GM12864 (cell line): ENCODE results near the gene SLC45A1.

Experiments used
- DNase-seq: peaks from one replicate; pipeline ENCODE4 v3.0.0-alpha.2; 2011; ENCODE audit warnings: low read depth
- H3K4me3 ChIP-seq: 2 replicates; pipeline ENCODE4 v1.5.1; 2011; ENCODE audit warnings: mild to moderate bottlenecking, low read depth, low read length, control low read depth
- TF ChIP-seq, protein P1 (sequence below): IDR thresholded peaks from 2 replicates; pipeline ENCODE4 v1.5.1; 2011; ENCODE audit warnings: low read depth, mild to moderate bottlenecking, moderate library complexity, low read length, control low read depth, inconsistent platforms; ENCODE audit errors: missing control alignments

SLC45A1 gene

DNA sequence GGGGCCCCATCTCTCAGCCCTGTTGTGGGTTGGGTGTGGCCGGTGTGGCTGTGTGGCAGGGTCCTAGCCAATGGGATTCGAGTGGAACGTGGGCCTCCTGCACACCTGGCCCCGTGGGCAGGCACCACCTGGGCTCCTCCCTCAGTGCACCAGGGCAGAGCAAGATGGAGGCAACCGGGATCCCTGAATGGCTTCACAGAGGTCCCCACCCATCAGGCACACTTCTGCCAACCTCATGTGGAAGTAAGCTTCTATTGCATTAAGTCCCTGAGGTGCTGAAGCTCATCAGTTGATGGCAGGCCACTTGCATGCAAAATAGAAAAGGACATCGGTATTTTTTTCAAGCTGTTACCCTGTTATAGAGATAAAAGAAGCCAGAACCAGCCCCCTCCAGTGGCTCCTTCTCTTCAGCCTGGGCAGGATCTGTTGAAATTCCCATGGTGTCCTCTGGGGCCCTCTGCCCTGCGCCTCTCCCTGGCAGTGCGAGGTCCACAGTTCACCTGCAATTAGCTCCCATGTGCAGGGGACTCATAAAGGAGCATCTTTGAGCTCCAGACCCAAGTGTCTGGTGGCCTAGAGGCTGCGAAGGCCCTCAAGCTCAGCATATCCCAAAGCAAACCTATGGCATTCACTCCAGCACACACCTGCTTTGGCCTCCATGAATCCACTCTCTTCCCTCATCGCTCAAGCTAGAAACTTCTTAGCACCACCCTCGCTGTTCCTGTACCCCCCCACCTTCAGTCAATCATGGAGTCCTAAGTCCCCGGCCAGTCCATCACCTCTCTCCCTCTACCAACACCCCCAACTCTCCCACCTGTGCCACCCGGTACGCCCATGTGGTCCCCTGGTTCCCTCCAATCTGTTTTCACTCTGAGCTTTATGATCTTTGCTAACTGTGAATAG lies 2.1 kb upstream of the SLC45A1 start:
- no peak overlapping the region for H3K4me3 ChIP-seq
- TF ChIP-seq, protein P1, sequence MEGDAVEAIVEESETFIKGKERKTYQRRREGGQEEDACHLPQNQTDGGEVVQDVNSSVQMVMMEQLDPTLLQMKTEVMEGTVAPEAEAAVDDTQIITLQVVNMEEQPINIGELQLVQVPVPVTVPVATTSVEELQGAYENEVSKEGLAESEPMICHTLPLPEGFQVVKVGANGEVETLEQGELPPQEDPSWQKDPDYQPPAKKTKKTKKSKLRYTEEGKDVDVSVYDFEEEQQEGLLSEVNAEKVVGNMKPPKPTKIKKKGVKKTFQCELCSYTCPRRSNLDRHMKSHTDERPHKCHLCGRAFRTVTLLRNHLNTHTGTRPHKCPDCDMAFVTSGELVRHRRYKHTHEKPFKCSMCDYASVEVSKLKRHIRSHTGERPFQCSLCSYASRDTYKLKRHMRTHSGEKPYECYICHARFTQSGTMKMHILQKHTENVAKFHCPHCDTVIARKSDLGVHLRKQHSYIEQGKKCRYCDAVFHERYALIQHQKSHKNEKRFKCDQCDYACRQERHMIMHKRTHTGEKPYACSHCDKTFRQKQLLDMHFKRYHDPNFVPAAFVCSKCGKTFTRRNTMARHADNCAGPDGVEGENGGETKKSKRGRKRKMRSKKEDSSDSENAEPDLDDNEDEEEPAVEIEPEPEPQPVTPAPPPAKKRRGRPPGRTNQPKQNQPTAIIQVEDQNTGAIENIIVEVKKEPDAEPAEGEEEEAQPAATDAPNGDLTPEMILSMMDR = no peak
- DNase-seq = no peak

DNA sequence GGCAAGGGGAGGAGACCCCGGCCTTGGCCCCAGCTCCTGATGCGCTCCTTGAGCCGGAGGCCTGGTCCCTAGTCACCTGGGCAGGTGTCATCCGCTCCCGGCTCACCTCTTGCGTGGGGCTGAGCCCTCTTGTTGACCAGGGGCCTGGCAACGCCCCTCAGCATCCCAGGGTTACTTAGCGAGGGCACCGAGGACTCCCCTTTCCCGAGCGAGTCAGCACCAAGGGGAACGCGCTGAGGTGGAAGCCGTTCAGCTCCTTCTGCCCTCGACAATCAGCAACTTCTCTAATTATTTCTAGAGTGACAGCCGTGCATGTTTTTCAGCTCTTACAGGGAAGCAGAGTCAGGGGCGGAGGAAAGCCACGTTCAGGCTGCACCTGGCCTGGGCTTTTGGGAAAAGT lies 522 bp downstream of the SLC45A1 start:
- peak overlapping the region; percentile 55 for H3K4me3 ChIP-seq
- no peak for DNase-seq
- TF ChIP-seq, protein P1 = no peak

DNA sequence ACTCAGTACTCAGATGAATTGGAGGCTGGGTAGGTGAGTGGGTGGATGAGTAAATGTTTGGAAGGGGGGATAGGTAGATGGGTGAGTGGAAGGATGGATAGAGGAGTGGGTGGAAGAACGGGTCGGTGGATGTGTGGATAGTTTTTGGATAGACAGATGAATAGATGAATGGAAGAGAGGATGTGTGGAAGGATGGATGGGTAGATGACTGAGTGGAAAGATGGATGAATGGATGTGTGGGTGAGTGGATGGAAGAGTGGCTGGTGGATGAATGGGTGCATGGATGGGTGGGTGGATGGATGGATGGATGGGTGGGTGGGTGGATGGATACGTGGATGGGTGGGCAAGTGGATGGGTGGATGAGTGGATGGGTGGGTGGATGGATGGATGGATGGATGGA lies 3.7 kb downstream of the SLC45A1 start:
- H3K4me3 ChIP-seq = no peak overlapping the region
- no peak for DNase-seq
- TF ChIP-seq, protein P1 = no peak

DNA sequence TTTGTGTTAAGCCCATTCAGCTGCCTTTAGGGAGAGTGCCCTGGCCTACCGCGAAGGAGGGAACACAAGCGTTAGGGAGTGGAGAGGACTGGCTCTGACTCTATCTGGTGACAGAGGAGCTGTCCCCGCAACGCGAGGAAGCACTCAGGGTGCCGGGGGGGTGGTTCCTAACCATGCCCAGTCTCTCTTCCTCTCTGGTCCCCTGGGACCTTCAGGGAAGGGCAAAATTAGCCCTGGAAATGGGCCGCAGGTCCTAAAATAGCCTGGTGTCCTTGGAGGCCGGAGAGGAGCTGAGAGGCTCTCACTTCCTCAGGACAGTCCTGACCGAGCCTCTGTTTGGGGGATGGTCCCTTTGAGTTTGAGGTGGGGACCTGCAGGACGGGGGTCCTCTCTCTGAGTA lies 5.8 kb downstream of the SLC45A1 start:
- no peak overlapping the region for H3K4me3 ChIP-seq
- DNase-seq = no peak
- TF ChIP-seq, protein P1 = no peak

DNA sequence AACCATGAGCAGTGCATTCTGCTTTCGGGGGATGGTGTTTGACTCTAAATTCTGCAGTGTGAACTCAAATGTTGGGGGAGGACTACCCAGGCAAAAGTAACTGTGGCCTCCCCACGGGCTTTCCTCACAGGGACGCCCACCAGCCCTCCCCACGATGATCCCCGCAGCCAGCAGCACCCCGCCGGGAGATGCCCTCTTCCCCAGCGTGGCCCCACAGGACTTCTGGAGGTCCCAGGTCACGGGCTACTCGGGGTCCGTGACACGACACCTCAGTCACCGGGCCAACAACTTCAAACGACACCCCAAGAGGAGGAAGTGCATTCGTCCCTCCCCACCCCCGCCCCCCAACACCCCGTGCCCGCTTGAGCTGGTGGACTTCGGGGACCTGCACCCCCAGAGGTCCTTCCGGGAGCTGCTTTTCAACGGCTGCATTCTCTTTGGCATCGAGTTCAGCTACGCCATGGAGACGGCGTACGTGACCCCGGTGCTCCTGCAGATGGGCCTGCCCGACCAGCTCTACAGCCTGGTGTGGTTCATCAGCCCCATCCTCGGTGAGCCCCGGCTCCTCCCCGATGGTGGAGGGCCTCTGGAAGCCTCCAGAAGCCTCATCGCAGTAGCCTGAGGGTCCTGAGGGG lies 6.4 kb downstream of the SLC45A1 start:
- TF ChIP-seq, protein P1 = no peak
- DNase-seq = no peak
- no peak overlapping the region for H3K4me3 ChIP-seq

DNA sequence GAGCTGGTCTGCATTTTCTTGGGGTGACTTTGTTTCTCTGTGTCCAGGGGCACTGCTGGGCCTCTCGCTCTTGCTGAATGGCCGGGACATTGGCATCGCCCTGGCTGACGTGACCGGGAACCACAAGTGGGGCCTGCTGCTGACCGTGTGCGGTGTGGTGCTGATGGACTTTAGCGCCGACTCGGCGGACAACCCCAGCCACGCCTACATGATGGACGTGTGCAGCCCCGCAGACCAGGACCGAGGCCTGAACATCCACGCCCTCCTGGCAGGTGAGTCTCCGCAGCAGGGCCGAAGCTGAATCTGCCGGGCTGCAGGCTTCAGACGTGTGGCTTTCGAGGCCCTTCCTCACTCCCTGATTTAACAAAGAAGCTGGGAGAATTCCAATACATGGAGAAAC lies 7.9 kb downstream of the SLC45A1 start:
- DNase-seq = no peak
- TF ChIP-seq, protein P1 = no peak
- H3K4me3 ChIP-seq = no peak overlapping the region
